Activated CD8-positive, alpha-beta memory T cell treated with anti-CD3 and anti-CD28 coated beads, Interleukin-2, amount 10 ng/mL, durations not matched to agents 7 days and 5 days (primary cell): ENCODE measurements around the gene TRIM46. TPM values are rescaled to one million over a fixed set of nuclear protein-coding genes. Genes with fewer than 3 reads are reported as not detected.
A peak's percentile ranks its signal among the peaks of the same experiment; 100 is the strongest.
"Not testable (repeated sequence)": the region's sequence is repeated elsewhere in the genome, so short reads cannot be mapped to it uniquely, and the experiment has no call there.

ENCODE experiments used
- ATAC-seq: fragments of 150-1000 bp; cut with Tn5 transposase; one replicate; pipeline ENCODE4 v1.10.0; 2021; ENCODE audit warnings: moderate library complexity
- CTCF ChIA-PET: fragments of 350-600 bp; sonication (Branson Sonifier 250); formaldehyde crosslinking; loops from one replicate; lab custom pipeline; 2021; ENCODE audit warnings: antibody characterized with exemption; lab: Charles Lee
- DNase-seq: peaks from one replicate; pipeline ENCODE4 v3.0.0-alpha.2; 2020
- H3K27ac Mint-ChIP-seq: one replicate; pipeline ENCODE4 v1.8.0; 2021; ENCODE audit warnings: mild to moderate bottlenecking, mixed read lengths
- H3K27me3 Mint-ChIP-seq: one replicate; pipeline ENCODE4 v1.8.0; 2021; ENCODE audit warnings: mixed read lengths
- H3K36me3 Mint-ChIP-seq: one replicate; pipeline ENCODE4 v1.8.0; 2021; ENCODE audit warnings: mild to moderate bottlenecking, mixed read lengths
- H3K4me1 Mint-ChIP-seq: one replicate; pipeline ENCODE4 v1.8.0; 2021; ENCODE audit warnings: mixed read lengths
- H3K4me3 Mint-ChIP-seq: one replicate; pipeline ENCODE4 v1.8.0; 2021; ENCODE audit warnings: mild to moderate bottlenecking, moderate library complexity, mixed read lengths
- H3K9me3 Mint-ChIP-seq: one replicate; pipeline ENCODE4 v1.8.0; 2022; ENCODE audit warnings: low read depth, mixed read lengths
- total RNA-seq, 2 experiments: library from RNA; stranded (reverse); gene quantifications; one replicate each; pipeline ENCODE4 v1.2.3, GENCODE V29; 2021

Gene TRIM46
- total RNA-seq, 2 experiments from 2014 or later = 11.2 to 16.1 TPM

DNA sequence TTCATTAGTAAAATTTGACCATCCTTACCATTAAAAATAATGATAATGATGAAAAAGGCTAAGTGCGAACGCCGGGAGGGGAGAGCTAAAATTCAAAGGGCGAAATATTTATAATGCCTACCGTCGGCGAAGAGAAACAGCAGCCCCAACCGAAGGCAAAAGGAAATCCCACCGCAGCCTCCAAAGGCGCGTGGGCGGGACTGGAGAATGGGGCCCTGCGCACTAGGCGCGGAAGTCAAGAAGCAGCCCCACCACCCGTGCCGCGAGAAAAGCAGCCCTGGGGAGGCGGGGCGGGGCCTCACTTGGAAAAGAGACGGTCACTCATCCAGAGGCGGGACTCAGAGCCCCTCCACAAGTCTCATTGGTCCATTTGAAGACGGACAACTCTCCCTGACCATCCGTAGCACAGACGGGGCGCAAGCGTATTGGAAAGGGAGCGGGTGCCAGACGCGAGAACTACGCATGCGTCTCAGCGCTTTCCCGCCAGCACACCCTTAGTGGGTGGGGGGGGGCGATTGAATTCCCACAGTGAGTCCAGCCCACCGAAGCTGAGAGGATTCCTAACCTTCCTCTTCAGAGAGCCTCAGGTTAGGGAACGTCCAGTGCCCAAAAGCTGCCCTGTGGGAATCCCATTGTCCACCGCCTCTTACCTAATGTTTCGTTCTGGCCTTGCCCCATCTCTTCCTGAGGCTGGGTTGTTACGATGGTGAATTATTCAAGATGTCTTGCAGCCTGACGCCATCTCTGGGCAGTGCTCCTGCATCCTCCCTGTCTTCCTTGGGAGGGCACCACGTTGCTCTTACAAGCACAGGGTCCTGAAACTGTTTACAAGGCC lies 53.8 kb downstream of the TRIM46 start:
- peak; percentile 97 for ATAC-seq
- CTCF ChIA-PET = interaction anchor here (0.6 to 6.8 kb wide), 16 partner anchors 8 to 393 kb away, joined by 3 to 77 read pairs (median 6); partner anchors contain the start of genes KRTCAP2, MTX1 and THBS3
- peaks cover 41% of the 10 kb centered on the region for H3K4me1 Mint-ChIP-seq
- H3K27ac Mint-ChIP-seq = peak overlapping the region; percentile 98
- peaks cover 4% of the 10 kb centered on the region for H3K36me3 Mint-ChIP-seq
- DNase-seq = peak; percentile 100
- no peaks in the 10 kb centered on the region for H3K9me3 Mint-ChIP-seq
- H3K4me3 Mint-ChIP-seq = peak overlapping the region; percentile 98
- no peaks in the 10 kb centered on the region for H3K27me3 Mint-ChIP-seq

DNA sequence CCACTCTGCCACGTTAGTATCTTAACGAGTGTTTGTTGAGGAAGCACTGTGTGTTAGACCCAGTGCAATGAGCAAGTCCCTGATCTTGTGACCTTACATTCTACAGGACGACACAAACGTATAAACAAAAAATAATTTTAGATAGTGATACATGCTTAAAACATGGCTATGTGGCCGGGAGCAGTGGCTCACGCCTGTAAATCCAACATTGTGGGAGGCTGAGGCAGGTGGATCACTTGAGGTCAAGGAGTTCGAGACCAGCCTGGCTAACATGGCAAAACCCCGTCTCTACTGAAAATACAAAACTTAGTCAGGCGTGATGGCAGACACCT lies 54.4 kb downstream of the TRIM46 start:
- CTCF ChIA-PET = interaction anchor here (1.1 to 6.8 kb wide), 11 partner anchors 8 to 96 kb away, joined by 3 to 77 read pairs (median 8); partner anchors contain the start of genes KRTCAP2, MTX1 and THBS3
- H3K9me3 Mint-ChIP-seq = no peaks in the 10 kb centered on the region

DNA sequence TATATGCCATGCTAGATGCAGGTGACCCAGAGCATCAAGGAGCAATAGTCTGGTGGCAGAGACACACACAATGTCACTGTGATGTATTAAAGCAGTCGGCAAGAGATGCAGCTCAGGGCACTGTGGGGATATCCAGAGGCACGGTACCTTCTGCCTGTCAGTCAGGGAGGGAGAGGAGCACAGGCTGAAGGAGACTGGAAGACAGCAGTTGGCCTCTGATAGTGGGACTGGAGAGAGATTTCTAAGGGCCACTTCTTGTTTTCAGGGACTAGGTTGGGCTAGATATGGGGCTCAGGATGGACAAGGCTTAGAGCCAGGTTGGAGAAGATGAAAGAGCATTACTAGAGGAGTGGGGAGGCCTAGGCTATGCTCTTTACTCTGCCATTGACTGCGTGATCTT lies 57.7 kb downstream of the TRIM46 start:
- Mint-ChIP-seq H3K36me3 (peaks cover 10% of the 10 kb centered on the region), H3K4me1 (peaks cover 29% of the 10 kb centered on the region)
- H3K27ac Mint-ChIP-seq, H3K4me3 Mint-ChIP-seq, ATAC-seq, H3K9me3 Mint-ChIP-seq, DNase-seq, H3K27me3 Mint-ChIP-seq: not testable (repeated sequence)
- CTCF ChIA-PET = interaction anchor here (1.0 kb wide), 1 partner anchor 20 kb away, joined by 4 read pairs; no protein-coding TSS in a partner anchor

More for the DNA sequence above, 54.4 kb downstream of the TRIM46 start:
- Mint-ChIP-seq H3K27me3 (no peaks in the 10 kb centered on the region), H3K4me1 (peaks cover 41% of the 10 kb centered on the region), H3K36me3 (peaks cover 4% of the 10 kb centered on the region), H3K27ac (peak overlapping the region; percentile 98), H3K4me3 (peak overlapping the region; percentile 98)
- ATAC-seq = no peak
- DNase-seq = no peak

DNA sequence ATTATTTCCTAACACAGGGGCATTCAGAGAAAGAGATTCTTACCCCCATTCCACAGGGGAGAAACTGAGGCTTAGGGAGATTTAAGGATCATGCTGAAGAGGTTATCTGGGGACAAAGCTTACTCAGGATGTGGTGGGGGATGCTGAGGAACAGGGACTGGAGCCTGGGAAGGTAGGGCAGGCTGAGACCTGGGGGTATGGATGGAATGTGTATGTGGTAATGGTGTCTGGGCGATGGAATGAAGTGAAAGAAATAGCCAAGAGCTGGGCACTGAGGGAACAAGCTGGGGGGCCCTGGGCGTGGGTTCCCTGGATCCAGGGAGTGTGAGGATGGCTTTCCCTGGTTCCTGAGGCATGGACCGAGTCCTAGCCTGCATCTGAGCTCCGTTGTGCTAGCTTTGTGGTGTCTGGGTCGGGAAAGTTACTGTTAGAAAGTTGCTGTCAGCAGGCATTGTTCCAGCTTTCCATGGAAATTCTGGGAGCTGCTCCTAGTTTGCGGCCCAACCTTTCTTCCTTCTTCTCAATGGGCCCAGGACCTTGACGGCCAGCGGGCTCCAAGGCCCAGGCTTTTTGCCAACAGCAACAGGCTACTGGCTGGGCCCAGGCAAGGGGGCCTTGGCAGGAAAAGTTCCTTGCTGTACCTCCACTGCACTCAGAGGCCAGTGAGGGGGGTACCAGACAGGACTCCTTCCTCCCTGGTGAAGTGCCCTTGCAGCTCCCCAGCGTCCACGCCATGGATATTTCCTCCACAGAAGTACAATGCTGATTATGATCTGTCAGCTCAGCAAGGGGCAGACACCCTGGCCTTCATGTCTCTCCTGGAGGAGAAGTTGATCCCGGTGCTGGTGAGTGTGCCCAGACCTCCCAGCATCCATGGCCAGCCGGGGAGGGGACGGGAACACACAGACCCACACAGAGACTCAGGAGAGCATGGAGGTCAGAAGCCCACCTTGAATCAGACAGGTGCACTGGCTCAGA lies 58.6 kb downstream of the TRIM46 start:
- H3K4me1 Mint-ChIP-seq = peaks cover 22% of the 10 kb centered on the region
- ATAC-seq = not testable (repeated sequence)
- CTCF ChIA-PET = interaction anchor here (1.0 kb wide), 1 partner anchor 19 kb away, joined by 4 read pairs; no protein-coding TSS in a partner anchor

DNA sequence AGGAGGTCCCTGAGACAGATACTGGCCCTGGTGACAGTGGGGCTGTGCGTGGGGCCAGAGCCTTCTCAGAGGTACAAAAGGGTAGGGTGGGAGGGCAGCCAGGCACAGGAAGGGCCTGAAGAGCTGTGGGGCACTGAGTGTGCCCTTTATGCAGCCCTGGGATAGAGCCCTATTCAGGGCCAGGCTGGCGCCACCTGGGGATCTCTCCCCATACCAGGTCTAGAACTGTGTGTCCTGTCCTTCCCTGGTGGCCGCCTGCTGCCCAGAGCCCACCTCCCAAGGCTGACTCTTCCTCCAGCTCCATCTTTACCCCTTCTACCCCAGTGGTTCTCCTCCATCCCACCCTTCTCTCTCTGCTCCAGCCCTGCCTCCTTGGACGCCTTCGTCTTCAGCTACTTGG lies 59.9 kb downstream of the TRIM46 start:
- Mint-ChIP-seq H3K36me3 (peaks cover 17% of the 10 kb centered on the region), H3K4me1 (peaks cover 12% of the 10 kb centered on the region)
- DNase-seq, H3K27me3 Mint-ChIP-seq, CTCF ChIA-PET, H3K27ac Mint-ChIP-seq, ATAC-seq, H3K9me3 Mint-ChIP-seq, H3K4me3 Mint-ChIP-seq: not testable (repeated sequence)

More for the DNA sequence above, 58.6 kb downstream of the TRIM46 start:
- H3K4me3 Mint-ChIP-seq, H3K9me3 Mint-ChIP-seq, H3K27ac Mint-ChIP-seq, H3K27me3 Mint-ChIP-seq, DNase-seq: not testable (repeated sequence)
- peaks cover 15% of the 10 kb centered on the region for H3K36me3 Mint-ChIP-seq

Other genes with a start within 250 kb of the TRIM46 start
- gene PMVK, start 237.1 kb upstream of the TRIM46 start, total RNA-seq = 10 to 100 TPM; 43.6 to 46.8 TPM
- 10 to 100 TPM; 52.6 to 61.5 TPM for gene PBXIP1, start 217.8 kb upstream of the TRIM46 start, total RNA-seq
- 10 to 100 TPM; 44.0 to 47.9 TPM for gene PYGO2, start 212.1 kb upstream of the TRIM46 start, total RNA-seq
- gene SHC1, start 203.1 kb upstream of the TRIM46 start, total RNA-seq = 10 to 100 TPM; 48.0 to 57.4 TPM
- 100 to 1,000 TPM; 149 to 155 TPM for gene CKS1B, start 199.2 kb upstream of the TRIM46 start, total RNA-seq
- 10 to 100 TPM; 48.2 to 63.7 TPM for gene FLAD1, start 190.5 kb upstream of the TRIM46 start, total RNA-seq
- 1 to 10 TPM in 1 of 2 experiments, under 1 TPM in 1; 0.91 to 1.2 TPM for gene LENEP, start 180.3 kb upstream of the TRIM46 start, total RNA-seq
- gene ZBTB7B, start 171.0 kb upstream of the TRIM46 start, total RNA-seq = 10 to 100 TPM; 58.1 to 74.8 TPM
- under 1 TPM; 0.09 to 0.29 TPM for gene DCST2, start 140.1 kb upstream of the TRIM46 start, total RNA-seq
- not detected for gene DCST1, start 140.0 kb upstream of the TRIM46 start, total RNA-seq
- gene ADAM15, start 122.5 kb upstream of the TRIM46 start, total RNA-seq = 10 to 100 TPM; 41.7 to 47.5 TPM
- 1 to 10 TPM; 3.8 to 5.3 TPM for gene EFNA4, start 110.1 kb upstream of the TRIM46 start, total RNA-seq
- gene EFNA3, start 95.0 kb upstream of the TRIM46 start, total RNA-seq = 1 to 10 TPM; 1.9 to 2.8 TPM
- not detected for gene EFNA1, start 46.0 kb upstream of the TRIM46 start, total RNA-seq
- 10 to 100 TPM; 39.8 to 41.2 TPM for gene SLC50A1, start 38.0 kb upstream of the TRIM46 start, total RNA-seq
- gene DPM3, start 33.3 kb upstream of the TRIM46 start, total RNA-seq = 10 to 100 TPM; 54.2 to 57.0 TPM
- gene KRTCAP2, start 545 bp upstream of the TRIM46 start, total RNA-seq = 100 to 1,000 TPM; 166 to 177 TPM
- gene THBS3, start 34.0 kb downstream of the TRIM46 start, total RNA-seq = 10 to 100 TPM; 14.3 to 23.5 TPM
- 10 to 100 TPM; 39.0 to 48.6 TPM for gene MTX1, start 34.8 kb downstream of the TRIM46 start, total RNA-seq
- gene ENTREP3, start 81.6 kb downstream of the TRIM46 start, total RNA-seq = 10 to 100 TPM; 30.7 to 32.3 TPM
- 100 to 1,000 TPM in 1 of 2 experiments, 10 to 100 TPM in 1; 82.0 to 108 TPM for gene SCAMP3, start 88.5 kb downstream of the TRIM46 start, total RNA-seq
- gene CLK2, start 99.7 kb downstream of the TRIM46 start, total RNA-seq = 100 to 1,000 TPM in 1 of 2 experiments, 10 to 100 TPM in 1; 94.8 to 108 TPM
- 1 to 10 TPM; 5.4 to 6.1 TPM for gene HCN3, start 103.6 kb downstream of the TRIM46 start, total RNA-seq
- not detected for gene PKLR, start 127.6 kb downstream of the TRIM46 start, total RNA-seq
- 100 to 1,000 TPM; 329 to 406 TPM for gene FDPS, start 135.0 kb downstream of the TRIM46 start, total RNA-seq
- 10 to 100 TPM; 29.1 to 33.2 TPM for gene RUSC1, start 147.0 kb downstream of the TRIM46 start, total RNA-seq